CD4-positive, alpha-beta T cell treated with Interleukin-4 for 1 hour (primary cell): ENCODE data around the gene LPAR2.
"Not testable (repeated sequence)": the region's sequence is repeated elsewhere in the genome, so short reads cannot be mapped to it uniquely, and the experiment has no call there.

ENCODE experiments used
- DNase-seq, 2 donors: peaks; one replicate each; pipeline ENCODE4 v3.0.0-alpha.2; 2020 to 2022

The LPAR2 gene

GRCh38 chr19:19627621-19628500 is at the start of gene LPAR2:
Gene LPAR2, minus strand, starts transcription at chr19:19628220. Its CDS starts 945 bp downstream, at chr19:19627275.
- peak; percentile 74 to 82 for DNase-seq

DNA sequence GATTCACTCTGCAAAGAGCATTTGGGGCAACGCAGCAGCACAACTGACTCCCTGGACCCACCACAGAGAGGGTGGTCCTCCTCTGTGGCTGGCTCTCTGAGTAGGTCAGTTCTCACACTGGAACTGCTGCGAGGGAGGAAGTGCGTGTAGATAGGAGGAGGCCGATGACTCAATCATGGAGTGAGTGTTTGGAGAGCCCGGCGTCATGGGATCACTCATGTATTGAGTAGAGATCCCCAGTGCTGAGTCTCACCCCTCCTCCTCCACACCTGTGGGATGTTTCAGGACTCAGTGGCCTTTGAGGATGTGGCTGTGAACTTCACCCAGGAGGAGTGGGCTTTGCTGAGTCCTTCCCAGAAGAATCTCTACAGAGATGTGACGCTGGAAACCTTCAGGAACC is 49.6 kb upstream of the LPAR2 start:
- DNase-seq, result no peak

DNA sequence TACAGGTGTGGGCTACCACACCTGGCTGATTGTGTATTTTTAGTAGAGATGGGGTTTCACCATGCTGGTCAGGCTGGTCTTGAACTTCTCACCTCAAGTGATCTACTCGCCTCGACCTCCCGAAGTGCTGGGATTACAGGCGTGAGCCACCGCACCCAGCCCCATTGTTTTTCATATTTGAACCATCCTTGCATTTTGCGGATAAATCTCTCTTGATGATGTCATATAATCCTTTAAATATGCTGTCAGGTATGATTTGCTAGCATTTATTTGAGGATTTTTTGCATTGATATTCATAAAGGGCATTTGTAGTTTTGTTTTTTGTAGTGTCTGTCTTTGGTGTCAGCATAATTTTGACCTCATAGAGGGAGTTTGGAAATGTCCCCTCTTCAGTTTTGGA is 46.3 kb upstream of the LPAR2 start:
- DNase-seq, result no peak

DNA sequence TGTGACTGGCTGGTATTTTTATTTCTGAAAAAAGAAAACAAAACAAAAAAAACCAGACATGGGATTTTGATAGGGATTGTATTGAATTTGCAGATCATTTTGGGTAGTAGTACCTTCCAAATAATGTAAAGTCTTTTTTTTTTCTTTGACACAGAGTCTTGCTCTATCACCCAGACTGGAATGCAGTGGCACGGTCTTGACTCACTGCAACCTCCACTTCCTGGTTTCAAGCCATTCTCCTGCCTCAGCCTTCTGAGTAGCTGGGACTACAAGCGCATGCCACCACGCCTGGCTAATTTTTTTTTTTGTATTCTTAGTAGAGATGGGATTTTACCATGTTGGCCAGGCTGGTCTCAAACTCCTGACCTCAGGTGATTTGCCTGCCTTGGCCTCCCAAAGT is 44.8 kb upstream of the LPAR2 start:
- DNase-seq, result no peak

DNA sequence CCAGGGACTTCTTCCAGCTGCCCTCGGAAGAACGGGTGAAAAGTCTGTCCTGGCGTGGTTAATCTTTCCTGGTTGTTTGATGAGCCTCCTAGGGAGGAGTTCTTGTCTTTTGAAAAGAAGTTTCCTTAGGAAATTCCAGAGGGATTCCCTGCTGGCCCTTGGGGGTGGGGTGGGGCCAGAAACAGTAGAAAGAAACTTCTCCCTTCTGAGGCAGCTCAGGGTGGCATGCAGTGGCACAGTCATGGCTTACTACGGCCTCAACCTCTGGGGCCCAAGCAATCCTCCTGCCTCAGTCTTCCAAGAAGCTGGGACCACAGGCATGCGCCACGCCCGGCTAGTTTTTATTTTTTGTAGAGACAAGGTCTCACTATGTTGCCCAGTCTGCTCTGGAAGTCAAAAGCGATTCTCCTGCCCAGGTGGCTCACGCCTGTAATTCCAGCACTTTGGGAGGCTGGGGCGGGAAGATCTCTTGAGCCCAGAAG is 42.1 kb upstream of the LPAR2 start:
- DNase-seq, result no peak

DNA sequence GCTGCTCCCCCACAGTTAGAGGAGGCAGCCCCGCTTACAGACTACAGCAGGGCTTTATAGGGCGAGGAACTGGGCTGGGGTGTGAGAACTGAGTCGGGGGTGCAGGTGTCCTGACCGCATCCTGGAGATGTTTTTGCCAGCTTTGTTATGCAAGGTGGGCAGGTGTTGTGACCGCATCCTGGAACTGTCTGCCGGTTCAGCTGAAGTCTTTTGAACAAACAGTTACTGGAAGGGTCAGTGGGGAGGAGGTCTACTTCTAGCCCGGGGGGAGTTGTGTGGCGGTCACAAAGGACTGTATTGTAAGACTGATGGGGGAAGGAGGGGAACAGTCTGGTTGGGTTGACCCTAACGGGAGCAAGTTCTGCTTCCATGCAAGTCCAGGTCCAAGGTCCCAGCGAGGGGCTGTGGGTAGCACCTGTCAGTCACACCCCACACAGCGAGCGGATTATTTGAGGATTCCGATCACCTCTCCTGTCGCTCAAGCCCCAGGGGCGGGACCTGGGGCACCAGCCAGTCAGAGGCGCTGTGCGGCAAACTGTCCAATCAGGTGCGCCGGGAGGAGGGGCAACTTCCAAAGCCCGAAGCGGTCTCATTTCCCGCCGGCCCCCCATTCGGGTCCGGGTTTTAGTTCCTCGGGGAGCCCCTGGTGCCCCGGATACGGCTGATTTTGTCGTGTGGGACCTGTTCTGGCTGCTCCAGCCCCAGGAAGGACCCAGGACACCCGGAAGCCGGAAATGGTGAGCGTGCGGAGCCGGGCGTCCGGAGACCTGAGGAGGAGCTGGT is 40.4 kb upstream of the LPAR2 start, which contains the start of gene ZNF101:
TSS of gene ZNF101 (plus strand) at position 610 of the 783 bp plus-strand sequence. CDS start at position 735, 125 bp downstream.
- peak; percentile 95 for DNase-seq

DNA sequence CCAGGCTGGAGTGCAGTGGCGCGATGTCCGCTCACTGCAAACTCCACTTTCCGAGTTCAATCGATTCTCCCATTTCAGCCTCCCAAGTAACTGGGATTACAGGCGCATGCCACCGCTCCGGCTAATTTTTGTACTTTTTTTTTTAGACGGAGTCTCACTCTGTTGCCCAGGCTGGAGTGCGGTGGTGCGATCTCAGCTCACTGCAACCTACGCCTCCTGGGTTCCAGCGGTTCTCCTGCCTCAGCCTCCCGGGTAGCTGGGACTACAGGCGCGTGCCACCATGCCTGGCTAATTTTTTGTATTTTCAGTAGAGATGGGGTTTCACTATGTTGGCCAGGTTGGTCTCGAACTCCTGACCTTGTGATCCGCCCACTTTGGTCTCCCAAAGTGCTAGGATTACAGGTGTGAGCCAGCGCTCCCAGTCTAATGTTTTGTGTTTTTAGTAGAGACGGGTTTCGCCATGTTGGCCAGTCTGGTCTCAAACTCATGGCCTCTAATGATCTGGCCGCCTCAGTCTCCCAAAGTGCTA is 37.5 kb upstream of the LPAR2 start:
- not testable (repeated sequence) for DNase-seq

- DNase-seq, result peak; percentile 97 to 98
These were observed 35.5 kb upstream of the LPAR2 start, which contains the start of gene ATP13A1 for GRCh38 chr19:19663256-19664120. Gene ATP13A1, minus strand, starts transcription at chr19:19663676. Its CDS starts 10 bp downstream, at chr19:19663666.

DNA sequence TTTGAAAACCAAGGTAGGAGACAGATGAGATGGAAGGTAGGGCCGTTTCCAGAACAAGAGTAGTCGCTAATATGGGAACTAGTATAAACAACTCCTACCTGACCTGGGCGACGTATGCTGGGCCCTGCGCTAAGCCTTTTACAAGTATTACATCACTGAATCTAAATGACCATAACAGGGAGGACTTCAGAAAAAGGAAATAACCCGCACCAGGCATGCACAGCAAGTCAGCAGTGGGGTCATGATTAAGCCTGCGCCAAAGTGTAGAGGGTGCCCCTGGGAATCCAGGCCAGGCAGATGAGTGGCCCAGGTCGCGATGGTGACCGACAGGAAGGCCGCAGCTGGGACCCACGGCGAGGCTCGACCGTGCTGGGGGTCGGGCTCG is 34.8 kb upstream of the LPAR2 start:
- no peak for DNase-seq

DNA sequence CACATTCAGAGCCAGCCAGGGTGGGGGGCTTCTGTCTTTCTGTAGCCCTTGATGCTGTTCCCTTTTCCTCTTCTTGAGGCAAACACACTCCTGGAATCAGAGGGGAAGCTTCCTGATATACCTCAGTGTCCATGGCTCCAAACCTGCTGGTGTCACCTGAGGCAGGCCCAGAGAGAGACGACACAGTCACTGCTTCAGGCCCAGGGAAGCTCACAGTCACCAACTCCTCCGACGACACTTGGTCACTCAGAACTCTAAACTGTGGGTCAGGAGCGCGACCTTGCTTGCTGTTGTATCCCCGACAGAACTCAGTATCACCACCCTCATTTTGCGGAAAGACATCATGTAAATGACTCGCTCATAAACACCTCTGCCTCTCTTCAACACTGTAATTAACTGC is 34.3 kb upstream of the LPAR2 start:
- DNase-seq, result no peak

DNA sequence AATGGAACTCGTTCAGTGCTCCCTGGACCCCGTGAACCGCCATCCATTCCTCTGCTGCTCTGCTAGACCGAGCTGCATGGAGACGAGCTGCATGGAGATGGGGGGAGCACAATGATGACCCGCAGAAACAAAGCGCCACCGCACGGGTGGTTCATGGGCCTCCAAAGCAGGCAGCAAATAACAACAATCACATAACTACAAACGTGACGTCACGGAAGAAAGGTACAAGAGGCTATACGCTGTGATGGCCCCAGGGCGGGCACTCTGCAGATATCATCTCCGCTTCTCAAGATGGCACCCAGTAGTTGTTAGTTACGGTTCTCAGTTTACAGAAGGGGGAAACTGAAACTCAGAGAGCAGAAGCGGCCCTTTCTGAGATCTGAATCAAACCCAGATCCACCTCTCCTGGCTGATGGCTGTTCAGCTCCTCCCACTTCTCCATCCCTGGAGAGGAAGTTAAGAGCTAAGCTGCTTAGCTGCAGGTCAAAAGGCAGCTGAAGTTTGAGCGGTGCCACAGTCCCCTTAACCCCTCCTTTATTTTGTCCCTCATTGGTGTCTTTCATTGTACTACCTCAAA is 33.7 kb upstream of the LPAR2 start:
- DNase-seq, result peak; percentile 70

GRCh38 chr19:19661141-19661674 is 33.2 kb upstream of the LPAR2 start:
- DNase-seq, result no peak

- no peak for DNase-seq
These were observed 31.7 kb upstream of the LPAR2 start for GRCh38 chr19:19659646-19660245.

DNA sequence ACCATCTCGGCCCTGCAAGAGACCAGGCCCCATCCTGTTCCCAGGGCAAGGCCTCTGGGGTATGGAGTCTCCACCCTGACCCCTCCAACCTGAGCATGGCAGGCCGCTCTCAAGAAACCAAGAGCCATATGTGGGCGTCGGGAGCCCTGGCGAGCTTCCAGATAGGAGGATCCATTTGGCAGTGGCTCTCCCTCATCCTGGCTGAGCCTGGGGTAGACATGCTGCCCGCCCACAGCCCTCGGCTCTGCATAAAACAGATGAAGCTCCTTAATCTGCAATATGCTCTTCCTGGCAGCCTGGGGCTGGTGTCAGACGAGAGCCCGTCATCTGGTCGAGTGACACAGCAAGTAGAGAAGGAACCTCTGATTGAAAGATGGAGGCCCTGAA is 29.4 kb upstream of the LPAR2 start:
- DNase-seq, result no peak

GRCh38 chr19:19656451-19657396 is 28.7 kb upstream of the LPAR2 start:
- DNase-seq, result no peak

- DNase-seq, result no peak
These were observed 27.8 kb upstream of the LPAR2 start for GRCh38 chr19:19655641-19656343.

DNA sequence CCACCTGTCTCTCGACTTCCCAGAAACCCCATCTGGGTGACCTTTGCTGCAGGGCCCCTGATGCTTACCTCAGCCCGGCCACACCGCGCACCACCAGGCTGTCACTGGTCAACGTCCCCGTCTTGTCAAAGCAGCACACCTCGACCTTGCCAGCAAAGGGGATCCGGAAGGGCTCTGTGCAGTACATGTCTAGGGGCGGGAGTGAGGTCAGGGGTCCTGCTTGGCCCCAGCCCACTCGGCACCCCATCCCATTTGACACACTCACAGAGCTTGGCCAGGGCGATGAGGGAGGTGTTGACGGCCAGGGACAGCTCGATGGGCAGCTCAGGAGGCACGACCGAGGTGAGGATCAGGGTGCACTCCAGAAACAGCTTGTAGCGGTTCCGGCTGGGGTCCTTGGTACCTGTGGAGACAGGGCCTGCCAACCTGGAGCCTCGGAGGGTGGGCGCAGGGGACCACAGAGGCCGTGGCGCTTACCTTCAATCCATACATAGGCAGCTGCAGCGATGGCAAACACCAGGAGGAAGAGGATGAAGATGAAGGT is 27.1 kb upstream of the LPAR2 start:
- no peak for DNase-seq

DNA sequence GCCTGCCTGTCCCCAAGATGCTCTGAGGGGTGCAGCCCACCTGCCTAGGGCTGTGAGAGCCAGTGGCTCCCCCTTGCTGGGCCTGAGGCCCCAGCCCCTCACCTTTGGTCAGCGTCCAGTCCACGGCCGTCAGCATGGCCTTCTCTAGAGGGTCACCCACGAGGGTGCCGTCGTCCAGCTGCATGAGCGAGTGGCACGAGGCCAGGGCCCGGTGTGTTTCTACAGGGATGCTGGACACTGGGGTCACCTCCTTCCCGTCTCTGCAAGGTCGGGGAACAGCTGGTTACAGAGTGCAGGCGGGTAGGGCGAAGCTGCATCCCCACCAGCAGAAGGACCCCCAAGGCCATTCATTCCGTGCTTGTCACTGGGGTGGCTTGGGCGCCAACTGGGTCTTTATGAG is 26.4 kb upstream of the LPAR2 start:
- no peak for DNase-seq

GRCh38 chr19:19653597-19654147 is 25.7 kb upstream of the LPAR2 start:
- DNase-seq, result no peak
